ENCODE data around the gene AMER1.

Gene AMER1

GRCh38 chrX:64202808-64203325, 2.6 kb downstream of the AMER1 start:
- no peaks in the 10 kb centered on the region for H3K9me3 ChIP-seq (ENCODE audit: control insufficient read depth, low read length)
- no peak for DNase-seq
- no peaks in the 10 kb centered on the region for H3K27me3 ChIP-seq (replicated peaks; ENCODE audit: control insufficient read depth, insufficient read depth, low read length, poor library complexity, severe bottlenecking)
- H3K36me3 ChIP-seq (ENCODE audit: control insufficient read depth, insufficient read depth, low read length), result no peaks in the 10 kb centered on the region
- H3K27ac ChIP-seq (ENCODE audit: insufficient read depth, low read length, poor library complexity, severe bottlenecking), result no peak overlapping the region
- H3K4me3 ChIP-seq (ENCODE audit: insufficient read depth, low read depth, low read length, poor library complexity, severe bottlenecking), result no peak overlapping the region
- H3K4me1 ChIP-seq (ENCODE audit: control insufficient read depth, insufficient read depth, low read length, poor library complexity, severe bottlenecking), result peaks cover 3% of the 10 kb centered on the region

- DNase-seq, result no peak
- no peaks in the 10 kb centered on the region for H3K4me1 ChIP-seq (ENCODE audit: control insufficient read depth, insufficient read depth, low read length, poor library complexity, severe bottlenecking)
- no peaks in the 10 kb centered on the region for H3K27me3 ChIP-seq (replicated peaks; ENCODE audit: control insufficient read depth, insufficient read depth, low read length, poor library complexity, severe bottlenecking)
- H3K4me3 ChIP-seq (ENCODE audit: insufficient read depth, low read depth, low read length, poor library complexity, severe bottlenecking), result no peak overlapping the region
- H3K36me3 ChIP-seq (ENCODE audit: control insufficient read depth, insufficient read depth, low read length), result no peaks in the 10 kb centered on the region
- no peaks in the 10 kb centered on the region for H3K9me3 ChIP-seq (ENCODE audit: control insufficient read depth, low read length)
- H3K27ac ChIP-seq (ENCODE audit: insufficient read depth, low read length, poor library complexity, severe bottlenecking), result no peak overlapping the region
Measured at GRCh38 chrX:64198036-64198435, 7.5 kb downstream of the AMER1 start.

GRCh38 chrX:64196606-64197005, 8.9 kb downstream of the AMER1 start:
- no peak for DNase-seq
- Histone ChIP-seq H3K36me3 (ENCODE audit: control insufficient read depth, insufficient read depth, low read length) (no peaks in the 10 kb centered on the region), H3K4me3 (ENCODE audit: insufficient read depth, low read depth, low read length, poor library complexity, severe bottlenecking) (no peak overlapping the region)

GRCh38 chrX:64195862-64196261, 9.6 kb downstream of the AMER1 start:
- H3K27ac ChIP-seq (ENCODE audit: insufficient read depth, low read length, poor library complexity, severe bottlenecking), result no peak overlapping the region
- H3K4me1 ChIP-seq (ENCODE audit: control insufficient read depth, insufficient read depth, low read length, poor library complexity, severe bottlenecking), result no peaks in the 10 kb centered on the region
- no peak for DNase-seq
- H3K4me3 ChIP-seq (ENCODE audit: insufficient read depth, low read depth, low read length, poor library complexity, severe bottlenecking), result no peak overlapping the region
- H3K9me3 ChIP-seq (ENCODE audit: control insufficient read depth, low read length), result no peaks in the 10 kb centered on the region
- no peaks in the 10 kb centered on the region for H3K36me3 ChIP-seq (ENCODE audit: control insufficient read depth, insufficient read depth, low read length)
- H3K27me3 ChIP-seq (replicated peaks; ENCODE audit: control insufficient read depth, insufficient read depth, low read length, poor library complexity, severe bottlenecking), result no peaks in the 10 kb centered on the region

More at GRCh38 chrX:64196606-64197005, 8.9 kb downstream of the AMER1 start:
- Histone ChIP-seq H3K9me3 (ENCODE audit: control insufficient read depth, low read length) (no peaks in the 10 kb centered on the region), H3K27me3 (replicated peaks; ENCODE audit: control insufficient read depth, insufficient read depth, low read length, poor library complexity, severe bottlenecking) (no peaks in the 10 kb centered on the region), H3K27ac (ENCODE audit: insufficient read depth, low read length, poor library complexity, severe bottlenecking) (no peak overlapping the region), H3K4me1 (ENCODE audit: control insufficient read depth, insufficient read depth, low read length, poor library complexity, severe bottlenecking) (no peaks in the 10 kb centered on the region)

- H3K36me3 ChIP-seq (ENCODE audit: control insufficient read depth, insufficient read depth, low read length), result no peaks in the 10 kb centered on the region
- no peaks in the 10 kb centered on the region for H3K9me3 ChIP-seq (ENCODE audit: control insufficient read depth, low read length)
- H3K4me1 ChIP-seq (ENCODE audit: control insufficient read depth, insufficient read depth, low read length, poor library complexity, severe bottlenecking), result no peaks in the 10 kb centered on the region
- no peak for DNase-seq
- no peak overlapping the region for H3K27ac ChIP-seq (ENCODE audit: insufficient read depth, low read length, poor library complexity, severe bottlenecking)
- H3K27me3 ChIP-seq (replicated peaks; ENCODE audit: control insufficient read depth, insufficient read depth, low read length, poor library complexity, severe bottlenecking), result no peaks in the 10 kb centered on the region
- no peak overlapping the region for H3K4me3 ChIP-seq (ENCODE audit: insufficient read depth, low read depth, low read length, poor library complexity, severe bottlenecking)
Measured at GRCh38 chrX:64192673-64193072, 12.8 kb downstream of the AMER1 start.

- Histone ChIP-seq H3K4me3 (ENCODE audit: insufficient read depth, low read depth, low read length, poor library complexity, severe bottlenecking) (no peak overlapping the region), H3K27me3 (replicated peaks; ENCODE audit: control insufficient read depth, insufficient read depth, low read length, poor library complexity, severe bottlenecking) (no peaks in the 10 kb centered on the region), H3K36me3 (ENCODE audit: control insufficient read depth, insufficient read depth, low read length) (no peaks in the 10 kb centered on the region), H3K4me1 (ENCODE audit: control insufficient read depth, insufficient read depth, low read length, poor library complexity, severe bottlenecking) (no peaks in the 10 kb centered on the region), H3K9me3 (ENCODE audit: control insufficient read depth, low read length) (no peaks in the 10 kb centered on the region), H3K27ac (ENCODE audit: insufficient read depth, low read length, poor library complexity, severe bottlenecking) (no peak overlapping the region)
- no peak for DNase-seq
Measured at GRCh38 chrX:64192040-64192439, 13.5 kb downstream of the AMER1 start.

GRCh38 chrX:64191281-64192010, 14.1 kb downstream of the AMER1 start:
- H3K27ac ChIP-seq (ENCODE audit: insufficient read depth, low read length, poor library complexity, severe bottlenecking), result no peak overlapping the region
- no peak overlapping the region for H3K4me3 ChIP-seq (ENCODE audit: insufficient read depth, low read depth, low read length, poor library complexity, severe bottlenecking)
- H3K9me3 ChIP-seq (ENCODE audit: control insufficient read depth, low read length), result no peaks in the 10 kb centered on the region
- H3K4me1 ChIP-seq (ENCODE audit: control insufficient read depth, insufficient read depth, low read length, poor library complexity, severe bottlenecking), result no peaks in the 10 kb centered on the region
- H3K36me3 ChIP-seq (ENCODE audit: control insufficient read depth, insufficient read depth, low read length), result no peaks in the 10 kb centered on the region
- H3K27me3 ChIP-seq (replicated peaks; ENCODE audit: control insufficient read depth, insufficient read depth, low read length, poor library complexity, severe bottlenecking), result no peaks in the 10 kb centered on the region
- no peak for DNase-seq

GRCh38 chrX:64190136-64190740, 15.3 kb downstream of the AMER1 start:
- H3K36me3 ChIP-seq (ENCODE audit: control insufficient read depth, insufficient read depth, low read length), result no peaks in the 10 kb centered on the region
- no peak overlapping the region for H3K27ac ChIP-seq (ENCODE audit: insufficient read depth, low read length, poor library complexity, severe bottlenecking)
- H3K9me3 ChIP-seq (ENCODE audit: control insufficient read depth, low read length), result no peaks in the 10 kb centered on the region
- no peaks in the 10 kb centered on the region for H3K27me3 ChIP-seq (replicated peaks; ENCODE audit: control insufficient read depth, insufficient read depth, low read length, poor library complexity, severe bottlenecking)
- no peaks in the 10 kb centered on the region for H3K4me1 ChIP-seq (ENCODE audit: control insufficient read depth, insufficient read depth, low read length, poor library complexity, severe bottlenecking)
- DNase-seq, result no peak
- no peak overlapping the region for H3K4me3 ChIP-seq (ENCODE audit: insufficient read depth, low read depth, low read length, poor library complexity, severe bottlenecking)

GRCh38 chrX:64188901-64189300, 16.6 kb downstream of the AMER1 start:
- Histone ChIP-seq H3K4me1 (ENCODE audit: control insufficient read depth, insufficient read depth, low read length, poor library complexity, severe bottlenecking) (no peaks in the 10 kb centered on the region), H3K27me3 (replicated peaks; ENCODE audit: control insufficient read depth, insufficient read depth, low read length, poor library complexity, severe bottlenecking) (no peaks in the 10 kb centered on the region), H3K4me3 (ENCODE audit: insufficient read depth, low read depth, low read length, poor library complexity, severe bottlenecking) (no peak overlapping the region), H3K36me3 (ENCODE audit: control insufficient read depth, insufficient read depth, low read length) (no peaks in the 10 kb centered on the region), H3K27ac (ENCODE audit: insufficient read depth, low read length, poor library complexity, severe bottlenecking) (no peak overlapping the region), H3K9me3 (ENCODE audit: control insufficient read depth, low read length) (no peaks in the 10 kb centered on the region)
- no peak for DNase-seq

GRCh38 chrX:64187762-64188150, 17.8 kb downstream of the AMER1 start:
- Histone ChIP-seq H3K4me3 (ENCODE audit: insufficient read depth, low read depth, low read length, poor library complexity, severe bottlenecking) (no peak overlapping the region), H3K4me1 (ENCODE audit: control insufficient read depth, insufficient read depth, low read length, poor library complexity, severe bottlenecking) (no peaks in the 10 kb centered on the region), H3K9me3 (ENCODE audit: control insufficient read depth, low read length) (no peaks in the 10 kb centered on the region), H3K36me3 (ENCODE audit: control insufficient read depth, insufficient read depth, low read length) (no peaks in the 10 kb centered on the region), H3K27me3 (replicated peaks; ENCODE audit: control insufficient read depth, insufficient read depth, low read length, poor library complexity, severe bottlenecking) (no peaks in the 10 kb centered on the region), H3K27ac (ENCODE audit: insufficient read depth, low read length, poor library complexity, severe bottlenecking) (no peak overlapping the region)
- DNase-seq, result no peak

Measured in effector memory CD4-positive, alpha-beta T cell (primary cell).